ENCODE measurements around the gene NAT16. TPM values are rescaled to one million over a fixed set of nuclear protein-coding genes. Genes with fewer than 3 reads are reported as not detected.

NAT16 gene
- total RNA-seq, 1 donor from 2014 or later, result 0.16 TPM

GRCh38 chr7:101223528-101223927 lies 43.4 kb upstream of the NAT16 start:
- no peak overlapping the region for H3K27ac ChIP-seq (ENCODE audit: low read depth, low read length)
- no peak overlapping the region for H3K4me3 Mint-ChIP-seq (ENCODE audit: unreplicated experiment)
- H3K27ac Mint-ChIP-seq (ENCODE audit: unreplicated experiment), result no peak overlapping the region
- H3K36me3 ChIP-seq (ENCODE audit: insufficient read depth, low read length), result peaks cover 12% of the 10 kb centered on the region
- H3K36me3 Mint-ChIP-seq (ENCODE audit: low read depth, unreplicated experiment), result peaks cover 19% of the 10 kb centered on the region
- peaks cover 42% of the 10 kb centered on the region for H4K20me1 ChIP-seq (ENCODE audit: insufficient read depth, low read length)
- no peaks in the 10 kb centered on the region for H3K9me3 Mint-ChIP-seq (ENCODE audit: unreplicated experiment)
- no peaks in the 10 kb centered on the region for H3K27me3 Mint-ChIP-seq (ENCODE audit: low read depth, unreplicated experiment)
- no peaks in the 10 kb centered on the region for H3K9me3 ChIP-seq (ENCODE audit: insufficient read depth, low read depth, low read length)
- no peaks in the 10 kb centered on the region for H3K27me3 ChIP-seq (ENCODE audit: insufficient read depth, low read length)
- no peak overlapping the region for H3K4me3 ChIP-seq (ENCODE audit: insufficient read depth, low read depth, low read length)
- DNase-seq (ENCODE audit: low read depth), result no peak
- H3K4me2 ChIP-seq (ENCODE audit: low read length), result no peak overlapping the region
- H2AFZ ChIP-seq (ENCODE audit: low read depth, low read length), result no peak overlapping the region
- H3K4me1 ChIP-seq (ENCODE audit: insufficient read depth, low read length), result no peaks in the 10 kb centered on the region
- no peak for FAIRE-seq
- H3K79me2 ChIP-seq (ENCODE audit: insufficient read depth, low read length), result peaks cover 41% of the 10 kb centered on the region
- H3K4me1 Mint-ChIP-seq (ENCODE audit: low read depth, unreplicated experiment), result peaks cover 10% of the 10 kb centered on the region
- TF ChIP-seq EZH2 (IDR thresholded peaks at IDR 0.05; ENCODE audit: insufficient read depth, low read length) (no peak), CTCF (IDR thresholded peaks at IDR 0.05; ENCODE audit: insufficient read depth, low read depth, low read length) (no peak)
- H3K9ac ChIP-seq (ENCODE audit: low read length), result no peak overlapping the region

GRCh38 chr7:101222275-101222830 lies 42.3 kb upstream of the NAT16 start:
- Histone ChIP-seq H4K20me1 (ENCODE audit: insufficient read depth, low read length) (peaks cover 42% of the 10 kb centered on the region), H3K36me3 (ENCODE audit: insufficient read depth, low read length) (peaks cover 12% of the 10 kb centered on the region), H2AFZ (ENCODE audit: low read depth, low read length) (no peak overlapping the region), H3K4me1 (ENCODE audit: insufficient read depth, low read length) (no peaks in the 10 kb centered on the region), H3K27me3 (ENCODE audit: insufficient read depth, low read length) (no peaks in the 10 kb centered on the region), H3K79me2 (ENCODE audit: insufficient read depth, low read length) (peaks cover 46% of the 10 kb centered on the region), H3K9ac (ENCODE audit: low read length) (no peak overlapping the region), H3K9me3 (ENCODE audit: insufficient read depth, low read depth, low read length) (no peaks in the 10 kb centered on the region), H3K4me3 (ENCODE audit: insufficient read depth, low read depth, low read length) (no peak overlapping the region), H3K4me2 (ENCODE audit: low read length) (no peak overlapping the region), H3K27ac (ENCODE audit: low read depth, low read length) (no peak overlapping the region)
- Mint-ChIP-seq H3K9me3 (ENCODE audit: unreplicated experiment) (no peaks in the 10 kb centered on the region), H3K36me3 (ENCODE audit: low read depth, unreplicated experiment) (peaks cover 19% of the 10 kb centered on the region), H3K27ac (ENCODE audit: unreplicated experiment) (no peak overlapping the region), H3K4me3 (ENCODE audit: unreplicated experiment) (no peak overlapping the region), H3K27me3 (ENCODE audit: low read depth, unreplicated experiment) (no peaks in the 10 kb centered on the region), H3K4me1 (ENCODE audit: low read depth, unreplicated experiment) (peaks cover 10% of the 10 kb centered on the region)
- DNase-seq (ENCODE audit: low read depth) (no peak), FAIRE-seq (no peak)
- no peak for TF ChIP-seq EZH2 (IDR thresholded peaks at IDR 0.05; ENCODE audit: insufficient read depth, low read length)
- TF ChIP-seq CTCF (IDR thresholded peaks at IDR 0.05; ENCODE audit: insufficient read depth, low read depth, low read length), result no peak

- Histone ChIP-seq H3K4me1 (ENCODE audit: insufficient read depth, low read length) (peaks cover 16% of the 10 kb centered on the region), H3K9me3 (ENCODE audit: insufficient read depth, low read depth, low read length) (no peaks in the 10 kb centered on the region), H3K36me3 (ENCODE audit: insufficient read depth, low read length) (peaks cover 15% of the 10 kb centered on the region), H3K27me3 (ENCODE audit: insufficient read depth, low read length) (no peaks in the 10 kb centered on the region), H3K4me2 (ENCODE audit: low read length) (no peak overlapping the region), H2AFZ (ENCODE audit: low read depth, low read length) (no peak overlapping the region), H4K20me1 (ENCODE audit: insufficient read depth, low read length) (peaks cover 55% of the 10 kb centered on the region), H3K9ac (ENCODE audit: low read length) (no peak overlapping the region), H3K4me3 (ENCODE audit: insufficient read depth, low read depth, low read length) (no peak overlapping the region), H3K79me2 (ENCODE audit: insufficient read depth, low read length) (peaks cover 66% of the 10 kb centered on the region), H3K27ac (ENCODE audit: low read depth, low read length) (no peak overlapping the region)
- TF ChIP-seq CTCF (IDR thresholded peaks at IDR 0.05; ENCODE audit: insufficient read depth, low read depth, low read length) (no peak), EZH2 (IDR thresholded peaks at IDR 0.05; ENCODE audit: insufficient read depth, low read length) (no peak)
- no peak for DNase-seq (ENCODE audit: low read depth)
- peaks cover 16% of the 10 kb centered on the region for H3K4me1 Mint-ChIP-seq (ENCODE audit: low read depth, unreplicated experiment)
- H3K9me3 Mint-ChIP-seq (ENCODE audit: unreplicated experiment), result no peaks in the 10 kb centered on the region
- peak overlapping the region; percentile 54 for H3K4me3 Mint-ChIP-seq (ENCODE audit: unreplicated experiment)
- H3K27ac Mint-ChIP-seq (ENCODE audit: unreplicated experiment), result no peak overlapping the region
- peaks cover 18% of the 10 kb centered on the region for H3K36me3 Mint-ChIP-seq (ENCODE audit: low read depth, unreplicated experiment)
- no peak for FAIRE-seq
- no peaks in the 10 kb centered on the region for H3K27me3 Mint-ChIP-seq (ENCODE audit: low read depth, unreplicated experiment)
Observed at GRCh38 chr7:101220295-101220694, 40.2 kb upstream of the NAT16 start.

All from astrocyte (in vitro differentiated cells and primary cell).